SK-MEL-5 (cell line): Measurements from ENCODE around the gene HCST. TPM values are rescaled to one million over a fixed set of nuclear protein-coding genes. Genes with fewer than 3 reads are reported as not detected.

ENCODE experiments used
- DNase-seq: peaks from one replicate; pipeline ENCODE4 v3.0.0-alpha.2; 2016; ENCODE audit warnings: low read depth, low spot score
- in situ Hi-C: cut with HindIII; loops from 2 replicates; pipeline ENCODE4 v1.10.0; 2016; ENCODE audit warnings: low sequenced_read_pairs, high pct_unique_total_duplicates, low pct_unique_long_range_greater_than_20kb
- total RNA-seq: library from RNA; depleted of rRNA; stranded (reverse); fragments of >200 nt; shearing (Covaris generic); gene quantifications from 2 replicates; pipeline ENCODE4 v1.2.3, GENCODE V29; 2014

HCST gene
- total RNA-seq, 1 experiment from 2014 or later: not detected

DNA sequence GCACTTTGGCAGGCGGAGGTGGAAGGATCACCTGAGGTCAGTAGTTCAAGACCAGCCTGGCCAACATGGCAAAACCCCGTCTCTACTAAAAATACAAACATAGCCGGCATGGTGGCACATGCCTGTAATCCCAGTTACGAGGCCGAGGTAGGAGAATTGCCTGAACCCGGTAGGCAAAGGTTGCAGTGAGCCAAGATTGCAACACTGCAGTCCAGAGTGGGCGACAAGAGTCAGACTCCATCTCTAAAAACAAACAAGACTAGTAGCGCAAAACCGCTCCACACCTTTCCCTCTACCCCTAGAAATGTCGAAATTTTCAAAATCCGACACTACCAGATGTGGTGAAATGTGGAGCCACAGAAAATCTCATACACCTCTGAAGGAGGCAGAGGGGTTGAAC is 17.0 kb downstream of the HCST start:
- DNase-seq: no peak
- in situ Hi-C loops: no loop called here

- in situ Hi-C loops: no loop called here
- no peak for DNase-seq
Observed at GRCh38 chr19:35921012-35921411, 18.7 kb downstream of the HCST start.

DNA sequence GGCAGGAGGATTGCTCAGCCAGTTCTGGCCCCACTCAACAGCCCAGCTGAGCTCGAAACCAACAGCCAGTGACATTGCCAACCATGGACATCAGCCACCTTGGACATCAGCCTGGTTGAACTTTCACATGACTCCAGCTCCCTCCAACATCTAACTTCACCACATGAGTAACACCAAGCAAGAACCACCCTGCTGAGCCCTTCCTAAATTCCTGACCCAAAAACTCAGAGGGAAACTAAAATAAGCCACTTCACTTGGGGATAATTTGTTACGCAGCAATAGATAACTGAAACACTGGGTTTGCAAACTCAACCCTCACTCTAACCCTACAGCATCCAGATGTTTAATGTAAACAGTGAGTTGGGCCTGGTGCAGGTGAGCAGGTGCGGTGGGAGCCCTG is 23.2 kb downstream of the HCST start:
- no peak for DNase-seq
- in situ Hi-C loops: no loop called here

GRCh38 chr19:35928507-35928906 is 26.2 kb downstream of the HCST start:
- in situ Hi-C loops: no loop called here
- DNase-seq: no peak

DNA sequence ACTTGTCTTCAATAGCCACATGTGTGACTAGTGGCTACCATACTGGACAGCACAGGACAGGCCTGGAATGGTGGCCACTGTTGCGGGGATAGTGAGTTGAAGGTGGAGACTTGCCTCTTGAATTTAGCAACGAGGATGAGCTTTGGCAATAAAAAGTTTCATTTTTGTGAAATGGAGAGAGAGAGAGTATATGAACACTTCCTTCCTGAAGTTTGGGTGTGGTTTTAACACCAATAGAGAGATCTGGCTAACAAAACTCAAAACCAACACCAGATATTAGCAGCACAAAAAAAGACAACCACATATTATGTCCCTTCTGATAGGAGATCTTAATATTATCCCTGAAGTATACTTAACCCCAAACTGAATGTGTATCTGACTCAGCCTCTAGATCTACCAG is 27.5 kb downstream of the HCST start:
- in situ Hi-C loops: no loop called here
- no peak for DNase-seq

DNA sequence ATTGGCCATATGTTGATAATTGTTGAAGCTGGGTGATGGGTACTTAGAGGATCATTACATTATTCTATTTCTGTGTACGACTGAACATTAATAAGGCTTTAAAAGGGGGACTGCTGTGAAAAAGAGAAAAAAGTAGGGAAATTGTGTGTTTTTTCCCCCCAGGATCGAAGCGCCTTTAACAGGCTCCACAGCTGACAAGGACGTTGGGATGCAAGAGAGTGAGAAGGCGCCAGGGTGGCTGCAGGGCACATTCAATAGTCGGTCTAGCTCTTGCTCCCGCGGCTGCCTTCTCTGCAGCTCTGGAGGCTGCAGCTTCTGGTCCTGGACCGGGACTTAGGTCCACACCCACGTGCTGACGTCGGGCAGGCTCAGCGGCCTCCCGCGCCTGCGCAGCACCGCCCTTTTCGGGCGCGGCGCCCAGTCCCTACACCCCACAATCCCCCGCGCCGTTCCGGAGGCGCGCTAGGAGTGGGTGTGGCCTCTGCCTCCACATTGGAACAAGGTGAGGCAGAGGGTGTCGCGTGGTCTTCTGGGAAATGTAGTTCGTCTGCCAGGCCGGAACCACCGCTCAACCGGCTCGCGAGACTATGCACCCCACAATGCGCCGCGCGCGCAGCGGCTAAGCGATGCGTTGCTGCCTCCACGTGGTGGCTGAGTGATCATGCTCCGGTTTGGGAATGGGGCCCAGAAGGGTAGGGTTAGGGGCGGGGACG is 29.0 kb downstream of the HCST start:
- in situ Hi-C loops: no loop called here
- DNase-seq: peak; percentile 99

DNA sequence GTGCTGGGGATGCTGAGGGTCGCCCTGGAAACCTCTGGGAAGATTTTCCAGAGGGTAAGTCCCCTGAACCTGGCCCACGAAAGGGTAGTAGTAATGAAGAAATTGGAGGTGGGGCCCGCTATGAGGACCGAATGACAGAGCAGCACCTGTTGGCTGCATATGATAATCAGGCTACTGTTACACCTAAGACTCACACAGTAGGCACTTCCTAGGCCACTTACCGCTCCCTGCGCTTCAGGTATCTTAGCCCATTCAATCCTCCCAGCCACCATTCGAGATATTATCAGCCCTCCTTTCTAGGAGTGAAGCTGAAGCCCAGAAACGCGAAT is 29.5 kb downstream of the HCST start:
- in situ Hi-C loops: no loop called here
- DNase-seq: no peak

DNA sequence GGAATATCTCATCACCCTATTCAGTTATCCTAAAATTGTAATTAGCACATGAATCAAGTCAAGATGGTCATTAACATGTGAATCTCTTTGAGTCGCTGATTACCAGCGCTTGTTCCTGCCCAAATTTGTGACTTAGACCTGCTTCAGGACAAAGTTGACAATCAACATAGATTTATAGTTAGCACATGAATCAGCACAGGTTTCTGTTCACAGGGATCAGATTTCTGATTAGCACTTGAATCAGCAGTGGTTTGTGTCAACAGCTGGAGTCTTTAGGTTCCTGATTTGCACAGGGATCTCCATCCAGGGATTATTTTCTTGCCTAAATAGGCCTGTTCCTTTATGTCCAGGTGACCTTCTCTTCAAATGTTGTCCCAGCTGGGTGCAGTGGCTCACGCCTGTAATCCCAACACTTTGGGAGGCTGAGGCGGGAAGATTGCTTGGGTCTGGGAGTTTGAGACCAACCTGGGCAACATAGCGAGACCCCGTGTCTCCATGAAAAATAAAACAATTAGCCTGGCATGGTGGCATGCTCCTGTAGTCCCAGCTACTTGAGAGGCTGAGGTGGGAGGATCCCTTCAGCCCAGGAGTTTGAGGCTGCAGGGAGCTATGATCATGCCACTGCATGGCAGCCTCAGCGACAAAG is 30.1 kb downstream of the HCST start:
- no peak for DNase-seq
- in situ Hi-C loops: no loop called here

DNA sequence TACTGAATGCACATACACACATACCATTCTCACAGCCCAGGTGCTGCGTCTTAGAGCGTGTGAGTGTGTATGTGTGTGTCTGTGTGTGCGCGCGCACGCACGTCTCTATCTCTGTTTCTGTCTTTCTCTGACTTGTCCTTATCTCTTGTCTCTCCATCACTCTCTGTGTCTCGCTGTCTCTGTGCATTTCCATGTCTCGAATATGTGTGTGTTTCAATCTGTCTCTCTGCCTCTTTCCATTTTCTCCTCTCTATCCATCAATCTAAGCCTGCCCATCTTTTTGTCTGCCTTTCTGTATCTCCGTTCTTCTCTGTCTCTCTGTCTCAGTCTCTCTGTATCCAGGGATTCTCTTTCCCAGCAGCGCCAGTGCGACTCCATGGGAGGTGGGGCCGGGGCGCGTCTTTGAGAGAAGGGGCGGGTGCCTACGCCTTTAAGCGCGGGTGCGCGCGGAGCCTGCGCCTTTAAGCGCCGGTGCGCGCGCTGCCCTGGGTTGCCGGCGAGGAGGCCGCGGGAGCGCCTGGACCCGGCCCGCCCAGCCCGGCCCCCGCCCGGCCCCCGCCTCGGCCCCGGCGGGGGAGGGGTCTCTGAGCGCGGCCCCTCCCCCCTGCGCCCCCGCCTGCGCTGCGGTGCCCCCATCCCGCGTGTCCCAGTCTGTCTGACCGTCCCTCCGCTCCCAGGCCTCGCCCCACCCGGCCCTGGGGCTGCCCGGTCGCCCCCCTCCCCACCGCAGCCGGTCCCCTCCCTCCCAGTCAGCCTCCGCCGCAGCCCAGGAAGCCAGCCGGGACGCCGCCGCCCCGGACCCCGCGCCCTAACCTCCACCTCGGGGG is 33.8 kb downstream of the HCST start, which contains the start of gene LRFN3:
LRFN3 (plus strand) TSS at position 464 of the 827 bp plus-strand sequence. CDS start 3,052 bp downstream, outside the sequence.
- peak; percentile 68 for DNase-seq
- in situ Hi-C loops: no loop called here

GRCh38 chr19:35936738-35937268 is 34.5 kb downstream of the HCST start:
- in situ Hi-C loops: no loop called here
- no peak for DNase-seq

DNA sequence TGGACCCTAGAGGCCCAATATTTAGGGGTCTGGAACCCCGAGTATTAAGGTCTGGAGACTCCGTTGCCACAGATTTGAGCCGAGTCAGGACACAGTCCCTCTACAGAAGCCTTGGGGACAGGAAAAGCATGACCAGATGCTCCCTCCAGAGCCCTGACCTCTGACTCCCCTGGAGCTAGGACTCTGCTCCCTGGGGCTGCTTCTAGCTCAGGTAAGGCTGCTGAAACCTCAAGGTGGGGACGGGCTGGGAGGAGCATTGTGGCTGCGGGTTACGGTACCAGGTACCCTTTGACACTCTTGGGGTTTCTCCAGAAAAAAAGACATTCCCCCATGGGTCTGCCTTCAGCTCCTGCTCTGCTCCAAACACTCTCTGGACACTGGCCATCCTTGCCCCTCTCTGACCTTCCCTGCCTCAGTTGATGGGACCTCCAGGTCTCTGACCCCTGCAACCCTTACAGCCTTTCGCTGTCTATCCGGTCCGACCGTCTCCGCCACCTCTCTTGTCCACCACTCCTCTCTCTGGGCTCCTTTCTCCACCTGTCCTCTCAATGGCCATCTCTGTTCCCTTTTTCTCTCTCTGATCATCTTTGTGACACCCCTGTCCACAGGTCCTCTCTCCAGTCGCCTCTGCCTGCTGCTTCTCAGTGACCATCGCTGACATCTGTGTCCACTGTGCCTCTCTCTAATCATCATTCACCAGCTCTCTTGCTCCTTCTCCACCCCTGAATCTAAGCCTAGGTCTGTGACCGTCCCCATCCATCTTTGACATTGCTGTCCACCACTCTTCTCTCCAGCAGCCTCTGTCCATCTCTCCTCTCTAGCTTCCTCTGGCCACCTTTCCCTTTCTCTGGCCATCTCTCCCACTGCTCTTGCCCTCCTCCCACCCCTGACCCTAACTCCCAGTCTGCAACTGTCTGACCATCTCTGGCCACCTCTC is 35.3 kb downstream of the HCST start:
- in situ Hi-C loops: no loop called here
- no peak for DNase-seq

DNA sequence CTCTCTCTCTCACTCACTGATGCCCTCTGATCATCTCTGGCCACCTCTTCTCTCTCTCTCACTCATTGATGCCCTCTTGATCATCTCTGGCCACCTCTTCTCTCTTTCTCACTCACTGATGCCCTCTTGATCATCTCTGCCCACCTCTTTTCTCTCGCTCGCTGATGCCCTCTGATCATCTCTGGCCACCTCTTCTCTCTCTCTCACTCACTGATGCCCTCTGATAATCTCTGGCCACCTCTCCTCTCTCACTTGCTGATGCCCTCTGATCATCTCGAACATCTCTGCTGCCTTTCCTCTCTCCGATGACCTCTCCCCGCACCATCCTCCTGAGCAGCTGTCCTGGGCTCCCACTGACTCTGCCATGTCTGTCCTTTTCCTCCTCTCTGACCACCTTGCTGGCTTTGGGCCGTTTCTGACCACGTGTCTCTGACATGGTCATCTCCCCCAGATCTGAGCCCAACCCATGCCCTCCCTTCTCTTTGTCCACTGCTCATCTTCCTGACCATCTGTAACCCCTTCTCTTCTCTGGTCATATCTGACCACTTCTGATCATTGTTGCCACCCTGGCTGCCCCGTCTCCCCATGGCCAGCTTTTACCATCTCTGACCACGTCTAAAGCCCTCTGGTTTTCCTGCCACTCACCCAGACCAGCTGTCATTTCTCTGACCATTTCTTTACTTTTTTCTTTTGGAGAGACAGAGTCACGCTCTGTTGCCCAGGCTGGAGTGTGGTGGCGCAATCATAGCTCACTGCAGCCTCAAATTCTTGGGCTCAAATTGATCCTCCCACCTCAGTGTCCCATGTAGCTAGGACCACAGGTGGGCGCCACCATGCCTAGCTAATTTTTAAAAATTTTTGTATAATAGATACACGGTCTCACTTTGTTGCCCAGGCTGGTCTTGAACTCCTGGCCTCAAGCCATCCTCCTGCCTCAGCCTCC is 36.2 kb downstream of the HCST start:
- DNase-seq: no peak
- in situ Hi-C loops: no loop called here

DNA sequence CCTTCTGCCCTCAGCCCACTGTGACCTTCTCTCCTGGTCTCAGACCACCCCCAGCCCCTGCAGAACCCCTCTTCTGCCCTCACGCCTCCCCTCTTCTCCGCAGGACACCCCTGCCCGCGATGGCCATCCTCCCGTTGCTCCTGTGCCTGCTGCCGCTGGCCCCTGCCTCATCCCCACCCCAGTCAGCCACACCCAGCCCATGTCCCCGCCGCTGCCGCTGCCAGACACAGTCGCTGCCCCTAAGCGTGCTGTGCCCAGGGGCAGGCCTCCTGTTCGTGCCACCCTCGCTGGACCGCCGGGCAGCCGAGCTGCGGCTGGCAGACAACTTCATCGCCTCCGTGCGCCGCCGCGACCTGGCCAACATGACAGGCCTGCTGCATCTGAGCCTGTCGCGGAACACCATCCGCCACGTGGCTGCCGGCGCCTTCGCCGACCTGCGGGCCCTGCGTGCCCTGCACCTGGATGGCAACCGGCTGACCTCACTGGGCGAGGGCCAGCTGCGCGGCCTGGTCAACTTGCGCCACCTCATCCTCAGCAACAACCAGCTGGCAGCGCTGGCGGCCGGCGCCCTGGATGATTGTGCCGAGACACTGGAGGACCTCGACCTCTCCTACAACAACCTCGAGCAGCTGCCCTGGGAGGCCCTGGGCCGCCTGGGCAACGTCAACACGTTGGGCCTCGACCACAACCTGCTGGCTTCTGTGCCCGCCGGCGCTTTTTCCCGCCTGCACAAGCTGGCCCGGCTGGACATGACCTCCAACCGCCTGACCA is 37.2 kb downstream of the HCST start:
- in situ Hi-C loops: no loop called here
- DNase-seq: no peak

GRCh38 chr19:35940078-35940775 is 37.9 kb downstream of the HCST start:
- in situ Hi-C loops: no loop called here
- no peak for DNase-seq

- no peak for DNase-seq
- in situ Hi-C loops: no loop called here
Observed at GRCh38 chr19:35940839-35941238, 38.5 kb downstream of the HCST start.
